Endothelial cell (in vitro differentiated cells): Measurements from ENCODE around the gene ZMIZ1. TPM values are rescaled to one million over a fixed set of nuclear protein-coding genes. Genes with fewer than 3 reads are reported as not detected.

Experiments
- DNase-seq: peaks from one replicate; pipeline ENCODE4 v3.0.0; 2021; ENCODE audit warnings: low spot score
- H3K27ac Mint-ChIP-seq: one replicate; pipeline ENCODE4 v1.8.0; 2021; ENCODE audit warnings: mixed read lengths, inconsistent platforms; ENCODE audit not compliant: unreplicated experiment
- H3K27me3 Mint-ChIP-seq: one replicate; pipeline ENCODE4 v1.8.0; 2021; ENCODE audit warnings: mild to moderate bottlenecking, moderate library complexity, mixed read lengths, inconsistent platforms; ENCODE audit not compliant: unreplicated experiment
- H3K36me3 Mint-ChIP-seq: one replicate; pipeline ENCODE4 v1.8.0; 2021; ENCODE audit warnings: mild to moderate bottlenecking, low read depth, mixed read lengths, inconsistent platforms; ENCODE audit not compliant: unreplicated experiment
- H3K4me1 Mint-ChIP-seq: one replicate; pipeline ENCODE4 v1.8.0; 2021; ENCODE audit warnings: mild to moderate bottlenecking, mixed read lengths, inconsistent platforms; ENCODE audit not compliant: unreplicated experiment
- H3K4me3 Mint-ChIP-seq: one replicate; pipeline ENCODE4 v1.8.0; 2021; ENCODE audit warnings: mild to moderate bottlenecking, mixed read lengths, inconsistent platforms; ENCODE audit not compliant: unreplicated experiment
- H3K9me3 Mint-ChIP-seq: one replicate; pipeline ENCODE4 v1.8.0; 2021; ENCODE audit warnings: mixed read lengths, inconsistent platforms; ENCODE audit not compliant: unreplicated experiment
- total RNA-seq: library from RNA; stranded (reverse); fragmentation: NEBNext Ultra II Directional; extraction: Animal tissue kit (Norgen Biotek cat#: 25700); gene quantifications from one replicate; pipeline ENCODE4 v1.2.1, GENCODE V29; 2021; ENCODE audit not compliant: unreplicated experiment
- TF ChIP-seq, protein P1 (sequence below): fragments of 200-600 bp; sonication (generic); IDR thresholded peaks from one replicate; pipeline ENCODE4 v1.5.0; 2021; ENCODE audit warnings: antibody characterized with exemption; ENCODE audit not compliant: unreplicated experiment

The ZMIZ1 gene
- total RNA-seq, 1 donor from 2014 or later: 102 TPM

GRCh38 chr10:79209340-79209739 lies 140.6 kb downstream of the ZMIZ1 start:
- Mint-ChIP-seq H3K27me3 (peaks cover 15% of the 10 kb centered on the region), H3K4me1 (no peaks in the 10 kb centered on the region), H3K27ac (no peak overlapping the region)

DNA sequence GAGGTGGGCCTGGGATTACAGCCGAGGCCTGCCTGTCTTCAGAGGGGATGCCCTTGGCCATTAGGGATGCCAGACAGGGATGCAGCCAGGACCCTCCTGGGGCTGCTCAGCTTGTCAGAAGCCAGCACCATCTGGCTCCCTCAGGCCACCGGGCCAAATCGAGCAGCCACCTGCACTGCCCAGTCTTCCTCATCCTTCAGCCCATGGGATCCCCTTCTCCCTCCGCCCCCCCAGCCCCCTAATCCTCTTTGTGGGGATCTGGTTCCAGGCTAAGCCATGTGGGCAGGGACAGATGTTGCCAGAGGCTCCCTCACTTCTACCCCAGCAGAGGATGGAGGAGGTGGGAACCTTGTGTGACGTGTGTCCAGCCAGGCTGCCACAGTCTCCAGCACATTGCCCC lies 141.1 kb downstream of the ZMIZ1 start:
- TF ChIP-seq, protein P1, sequence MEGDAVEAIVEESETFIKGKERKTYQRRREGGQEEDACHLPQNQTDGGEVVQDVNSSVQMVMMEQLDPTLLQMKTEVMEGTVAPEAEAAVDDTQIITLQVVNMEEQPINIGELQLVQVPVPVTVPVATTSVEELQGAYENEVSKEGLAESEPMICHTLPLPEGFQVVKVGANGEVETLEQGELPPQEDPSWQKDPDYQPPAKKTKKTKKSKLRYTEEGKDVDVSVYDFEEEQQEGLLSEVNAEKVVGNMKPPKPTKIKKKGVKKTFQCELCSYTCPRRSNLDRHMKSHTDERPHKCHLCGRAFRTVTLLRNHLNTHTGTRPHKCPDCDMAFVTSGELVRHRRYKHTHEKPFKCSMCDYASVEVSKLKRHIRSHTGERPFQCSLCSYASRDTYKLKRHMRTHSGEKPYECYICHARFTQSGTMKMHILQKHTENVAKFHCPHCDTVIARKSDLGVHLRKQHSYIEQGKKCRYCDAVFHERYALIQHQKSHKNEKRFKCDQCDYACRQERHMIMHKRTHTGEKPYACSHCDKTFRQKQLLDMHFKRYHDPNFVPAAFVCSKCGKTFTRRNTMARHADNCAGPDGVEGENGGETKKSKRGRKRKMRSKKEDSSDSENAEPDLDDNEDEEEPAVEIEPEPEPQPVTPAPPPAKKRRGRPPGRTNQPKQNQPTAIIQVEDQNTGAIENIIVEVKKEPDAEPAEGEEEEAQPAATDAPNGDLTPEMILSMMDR: no peak
- no peaks in the 10 kb centered on the region for H3K9me3 Mint-ChIP-seq
- peaks cover 15% of the 10 kb centered on the region for H3K36me3 Mint-ChIP-seq
- no peaks in the 10 kb centered on the region for H3K4me1 Mint-ChIP-seq
- no peak overlapping the region for H3K4me3 Mint-ChIP-seq
- peaks cover 13% of the 10 kb centered on the region for H3K27me3 Mint-ChIP-seq
- no peak for DNase-seq
- H3K27ac Mint-ChIP-seq: no peak overlapping the region

More at GRCh38 chr10:79209340-79209739, 140.6 kb downstream of the ZMIZ1 start:
- Mint-ChIP-seq H3K9me3 (no peaks in the 10 kb centered on the region), H3K4me3 (no peak overlapping the region), H3K36me3 (peaks cover 20% of the 10 kb centered on the region)
- TF ChIP-seq, protein P1: no peak
- no peak for DNase-seq

DNA sequence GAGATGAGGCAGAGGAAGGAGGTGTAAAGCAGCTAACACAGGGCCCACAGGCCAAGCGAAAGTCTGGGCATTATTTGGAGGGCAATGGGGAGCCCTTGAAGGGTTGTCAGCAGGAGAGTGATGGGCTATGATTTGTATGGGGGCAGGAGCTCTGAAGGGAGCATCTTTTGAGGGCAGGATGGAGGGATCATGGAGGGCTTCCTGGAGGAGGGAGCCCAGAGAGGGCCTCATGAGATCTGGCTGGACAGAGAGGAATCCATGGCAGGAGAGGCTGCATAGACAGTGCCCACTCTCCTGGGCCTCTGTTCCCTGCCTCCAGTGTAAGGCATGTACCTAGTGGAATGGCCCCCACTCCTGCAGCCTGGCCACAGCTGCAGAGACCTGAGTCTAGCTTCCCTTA lies 141.9 kb downstream of the ZMIZ1 start:
- peaks cover 18% of the 10 kb centered on the region for H3K36me3 Mint-ChIP-seq
- H3K9me3 Mint-ChIP-seq: no peaks in the 10 kb centered on the region
- H3K27me3 Mint-ChIP-seq: peaks cover 12% of the 10 kb centered on the region
- peak overlapping the region; percentile 70 for H3K27ac Mint-ChIP-seq
- no peak for DNase-seq
- TF ChIP-seq, protein P1: no peak
- no peaks in the 10 kb centered on the region for H3K4me1 Mint-ChIP-seq
- no peak overlapping the region for H3K4me3 Mint-ChIP-seq

- no peaks in the 10 kb centered on the region for H3K4me1 Mint-ChIP-seq
- no peak overlapping the region for H3K4me3 Mint-ChIP-seq
- peaks cover 10% of the 10 kb centered on the region for H3K27me3 Mint-ChIP-seq
- H3K36me3 Mint-ChIP-seq: peaks cover 24% of the 10 kb centered on the region
- H3K9me3 Mint-ChIP-seq: no peaks in the 10 kb centered on the region
- no peak for DNase-seq
- TF ChIP-seq, protein P1: no peak
- H3K27ac Mint-ChIP-seq: no peak overlapping the region
Observed at GRCh38 chr10:79211616-79212015, 142.8 kb downstream of the ZMIZ1 start.

DNA sequence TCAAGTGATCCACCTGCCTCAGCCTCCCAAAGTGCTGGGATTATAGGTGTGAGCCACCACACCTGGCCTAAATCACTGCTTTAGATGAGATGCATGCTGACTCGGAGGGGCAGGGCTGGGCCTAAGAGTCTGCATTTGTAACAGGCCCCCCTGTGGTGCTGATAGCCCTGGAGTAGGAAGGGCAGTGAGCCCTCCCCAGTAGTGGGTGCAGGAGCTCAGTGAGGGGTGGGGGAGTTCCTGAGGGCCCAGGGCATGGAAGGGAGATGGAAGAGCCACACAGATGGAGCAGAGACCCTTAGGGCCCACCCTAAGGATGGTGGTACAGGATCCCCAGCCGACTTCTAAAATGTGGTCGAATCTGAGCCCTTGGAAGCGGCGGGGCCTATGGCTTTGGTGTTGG lies 146.8 kb downstream of the ZMIZ1 start:
- Mint-ChIP-seq H3K27me3 (peaks cover 12% of the 10 kb centered on the region), H3K27ac (no peak overlapping the region), H3K4me1 (peaks cover 2% of the 10 kb centered on the region), H3K9me3 (no peaks in the 10 kb centered on the region), H3K36me3 (peaks cover 29% of the 10 kb centered on the region), H3K4me3 (no peak overlapping the region)
- no peak for DNase-seq
- TF ChIP-seq, protein P1: no peak
